B cell (primary cell): Measurements from ENCODE around the gene ZBTB48. TPM values are rescaled to one million over a fixed set of nuclear protein-coding genes. Genes with fewer than 3 reads are reported as not detected.

ENCODE experiments used
- ATAC-seq: fragments of 200-7000 bp; cut with Tn5 transposase; one replicate; pipeline ENCODE4 v1.10.0; 2021; ENCODE audit warnings: low read depth, mild to moderate bottlenecking, moderate number of reproducible peaks, moderate library complexity
- CTCF ChIA-PET: fragments of 350-600 bp; sonication (Branson Sonifier 250); formaldehyde crosslinking; loops from one replicate; lab custom pipeline; 2021; ENCODE audit warnings: antibody characterized with exemption, inconsistent platforms; lab: Charles Lee
- POLR2A ChIA-PET: fragments of 350-600 bp; sonication (Branson Sonifier 250); formaldehyde crosslinking; loops from one replicate; lab custom pipeline; 2021; ENCODE audit warnings: antibody characterized with exemption; lab: Charles Lee
- DNase-seq: peaks from one replicate; pipeline ENCODE4 v3.0.0; 2013
- H2AFZ ChIP-seq: 2 replicates; pipeline ENCODE4 v1.6.1; 2012; ENCODE audit warnings: mild to moderate bottlenecking, low read depth, low read length; ENCODE audit not compliant: insufficient read depth, poor library complexity, severe bottlenecking
- H3K27ac ChIP-seq, 2 donors: 1 replicate in 1 of 2; 2 replicates in 1 of 2; pipeline ENCODE4 v1.5.1; 2012 to 2013; ENCODE audit warnings: low read length in 2 of 2, mild to moderate bottlenecking in 2 of 2, moderate library complexity in 1 of 2
- H3K27me3 ChIP-seq, 4 experiments: fragments of 200-600 bp in 1 of 4; sonication (generic) in 1 of 4; replicated peaks in 1 of 4; 1 replicate in 2 of 4; 2 replicates in 2 of 4; pipeline versions ENCODE4 v1.6.1 to v1.7.0; 2013 to 2016; ENCODE audit warnings: low read length in 3 of 4, mild to moderate bottlenecking in 2 of 4, mixed read lengths in 1 of 4, moderate library complexity in 1 of 4; ENCODE audit not compliant: insufficient read depth in 4 of 4, control insufficient read depth in 3 of 4; ENCODE audit errors: control extremely low read depth in 1 of 4
- H3K36me3 ChIP-seq, 2 experiments: replicated peaks in 1 of 2; 1 replicate in 1 of 2; 2 replicates in 1 of 2; pipeline versions ENCODE4 v1.6.1 to v1.7.1; 2013; ENCODE audit warnings: low read length in 1 of 2; ENCODE audit not compliant: insufficient read depth in 2 of 2, control insufficient read depth in 1 of 2; ENCODE audit errors: control extremely low read depth in 1 of 2, extremely low read depth in 1 of 2
- H3K4me1 ChIP-seq, 2 donors: fragments of 200-600 bp in 1 of 2; sonication (generic) in 1 of 2; 1 replicate in 1 of 2; 2 replicates in 1 of 2; pipeline versions ENCODE4 v1.5.1 to v1.6.1; 2013 to 2017; ENCODE audit warnings: low read length in 2 of 2; ENCODE audit not compliant: control insufficient read depth in 2 of 2, insufficient read depth in 2 of 2
- H3K4me2 ChIP-seq: replicated peaks from 2 replicates; pipeline ENCODE3; 2012; ENCODE audit warnings: mild to moderate bottlenecking, low read depth, low read length; ENCODE audit not compliant: poor library complexity, severe bottlenecking
- H3K4me3 ChIP-seq, 5 experiments: fragments of 200-600 bp in 1 of 5; sonication (generic) in 1 of 5; 1 replicate in 3 of 5; 2 replicates in 2 of 5; pipeline versions ENCODE4 v1.5.1 to v1.7.0; 2011 to 2016; ENCODE audit warnings: low read length in 4 of 5, mild to moderate bottlenecking in 4 of 5, low read depth in 2 of 5, control low read depth in 1 of 5, moderate library complexity in 1 of 5; ENCODE audit not compliant: insufficient read depth in 1 of 5; ENCODE audit errors: control extremely low read depth in 1 of 5, extremely low read depth in 1 of 5
- H3K79me2 ChIP-seq: fragments of 200-600 bp; sonication (generic); one replicate; pipeline ENCODE4 v1.6.0; 2016; ENCODE audit warnings: low read length; ENCODE audit not compliant: control insufficient read depth, insufficient read depth
- H3K9ac ChIP-seq: fragments of 200-600 bp; sonication (generic); 2 replicates; pipeline ENCODE4 v1.6.1; 2017; ENCODE audit warnings: mild to moderate bottlenecking, low read length, moderate library complexity
- H3K9me3 ChIP-seq, 3 donors: one replicate each; pipeline versions ENCODE4 v1.6.1 to v1.7.1; 2013; ENCODE audit warnings: low read length in 2 of 3; ENCODE audit not compliant: control insufficient read depth in 2 of 3, insufficient read depth in 1 of 3; ENCODE audit errors: control extremely low read depth in 1 of 3
- H4K20me1 ChIP-seq: 2 replicates; pipeline ENCODE4 v1.6.0; 2012; ENCODE audit warnings: mild to moderate bottlenecking, low read length; ENCODE audit not compliant: insufficient read depth, control insufficient read depth, poor library complexity, severe bottlenecking
- H3K27ac Mint-ChIP-seq: one replicate; pipeline ENCODE4 v1.8.0; 2021; ENCODE audit warnings: mixed read lengths
- H3K27me3 Mint-ChIP-seq: one replicate; pipeline ENCODE4 v1.8.0; 2021; ENCODE audit warnings: mixed read lengths
- H3K4me1 Mint-ChIP-seq: one replicate; pipeline ENCODE4 v1.8.0; 2021; ENCODE audit warnings: mixed read lengths
- H3K4me3 Mint-ChIP-seq: one replicate; pipeline ENCODE4 v1.8.0; 2021; ENCODE audit warnings: mixed read lengths
- H3K9me3 Mint-ChIP-seq: one replicate; pipeline ENCODE4 v1.8.0; 2022; ENCODE audit warnings: mixed read lengths; ENCODE audit not compliant: insufficient read depth
- EZH2 ChIP-seq: IDR thresholded peaks from 2 replicates; pipeline ENCODE4 v1.6.1; 2012; ENCODE audit warnings: borderline replicate concordance, low read depth, mild to moderate bottlenecking, moderate library complexity, low read length; ENCODE audit not compliant: insufficient read depth, poor library complexity, severe bottlenecking
- WGBS: methylation state at CpG from one replicate; pipeline ENCODE4 v1.1.5; 2013; ENCODE audit warnings: missing lambda C conversion rate; ENCODE audit not compliant: insufficient coverage; 5-methylcytosine and 5-hydroxymethylcytosine counted together
- intact Hi-C: fragments of 100-400 bp; cut with micrococcal nuclease; formaldehyde crosslinking; loops from one replicate; pipeline ENCODE4 v1.10.0; 2022
- polyA plus RNA-seq: library from polyadenylated mRNA; depleted of rRNA; stranded (reverse); fragments of >200 nt; gene quantifications from 2 replicates; pipeline ENCODE4 v1.2.3, GENCODE V29; 2012
- total RNA-seq, 2 donors: library from RNA; stranded (reverse); fragments of 120-200 nt in 1 of 2; gene quantifications; 1 replicate in 1 of 2; 2 replicates in 1 of 2; pipeline versions ENCODE4 v1.2.3 to v1.2.4, GENCODE V29; 2013 to 2022
- TF ChIP-seq, protein P1 (sequence below): fragments of 200-600 bp; IDR thresholded peaks from one replicate; pipeline ENCODE4 v1.8.0; 2022; ENCODE audit warnings: antibody characterized with exemption, mild to moderate bottlenecking

ZBTB48 gene
- total and polyA plus RNA-seq, 2 donors (not counting 1 experiment from before 2014, with no cell fraction given): 65.6 to 100 TPM

DNA sequence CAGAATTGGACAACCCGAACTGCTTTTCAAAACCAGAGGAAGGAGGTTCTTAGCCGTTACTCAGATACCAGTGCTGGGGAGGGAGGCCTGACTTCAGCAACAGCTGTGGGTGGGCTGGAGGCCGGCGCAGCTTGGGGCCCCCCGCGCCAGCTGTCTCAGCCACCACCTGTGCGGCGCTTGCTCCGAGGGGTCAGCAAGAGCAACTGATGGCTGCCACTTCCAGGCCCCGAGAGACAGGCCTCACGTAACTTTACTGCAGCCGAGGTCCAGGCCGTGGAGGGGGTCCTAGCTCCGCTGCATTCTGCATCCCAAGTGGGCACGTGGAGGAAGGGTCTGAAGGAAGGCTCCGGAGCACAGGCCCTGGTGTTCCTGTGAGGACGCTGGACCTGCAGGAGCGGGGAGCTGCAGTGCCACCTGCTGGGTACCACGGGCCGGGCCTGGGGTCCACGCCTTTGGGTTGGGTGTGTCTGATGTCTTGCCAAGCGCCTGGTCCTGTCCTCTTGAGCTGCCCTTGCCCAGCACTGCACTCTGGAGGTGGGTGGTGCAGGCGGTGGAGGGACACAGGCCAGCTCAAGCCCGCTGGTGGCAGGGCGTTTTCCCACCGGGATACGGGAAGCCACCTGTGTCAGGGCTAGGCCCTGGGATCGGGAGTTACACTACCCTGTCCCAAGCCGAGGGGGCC lies 54.7 kb downstream of the ZBTB48 start:
- peak; percentile 47 for DNase-seq
- H3K9me3 Mint-ChIP-seq: no peaks in the 10 kb centered on the region
- Histone ChIP-seq H3K9me3 (no peaks in the 10 kb centered on the region), H3K79me2 (peaks cover 3% of the 10 kb centered on the region), H3K9ac (no peak overlapping the region), H3K4me1 (no peaks in the 10 kb centered on the region), H3K4me3 (no peak overlapping the region), H3K36me3 (peaks cover 1 to 57% of the 10 kb centered on the region in 2 experiments), H2AFZ (no peak overlapping the region), H3K27ac (no peak overlapping the region), H3K4me2 (no peak overlapping the region), H3K27me3 (no peaks in the 10 kb centered on the region), H4K20me1 (peaks cover 7% of the 10 kb centered on the region)
- H3K27me3 Mint-ChIP-seq: no peaks in the 10 kb centered on the region
- TF ChIP-seq EZH2: no peak
- TF ChIP-seq, protein P1, sequence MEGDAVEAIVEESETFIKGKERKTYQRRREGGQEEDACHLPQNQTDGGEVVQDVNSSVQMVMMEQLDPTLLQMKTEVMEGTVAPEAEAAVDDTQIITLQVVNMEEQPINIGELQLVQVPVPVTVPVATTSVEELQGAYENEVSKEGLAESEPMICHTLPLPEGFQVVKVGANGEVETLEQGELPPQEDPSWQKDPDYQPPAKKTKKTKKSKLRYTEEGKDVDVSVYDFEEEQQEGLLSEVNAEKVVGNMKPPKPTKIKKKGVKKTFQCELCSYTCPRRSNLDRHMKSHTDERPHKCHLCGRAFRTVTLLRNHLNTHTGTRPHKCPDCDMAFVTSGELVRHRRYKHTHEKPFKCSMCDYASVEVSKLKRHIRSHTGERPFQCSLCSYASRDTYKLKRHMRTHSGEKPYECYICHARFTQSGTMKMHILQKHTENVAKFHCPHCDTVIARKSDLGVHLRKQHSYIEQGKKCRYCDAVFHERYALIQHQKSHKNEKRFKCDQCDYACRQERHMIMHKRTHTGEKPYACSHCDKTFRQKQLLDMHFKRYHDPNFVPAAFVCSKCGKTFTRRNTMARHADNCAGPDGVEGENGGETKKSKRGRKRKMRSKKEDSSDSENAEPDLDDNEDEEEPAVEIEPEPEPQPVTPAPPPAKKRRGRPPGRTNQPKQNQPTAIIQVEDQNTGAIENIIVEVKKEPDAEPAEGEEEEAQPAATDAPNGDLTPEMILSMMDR: peak; percentile 30
- 85% methylated on average over 29 of the region's 29 CpGs for WGBS
- intact Hi-C loops: no loop called here
- POLR2A ChIA-PET: interaction anchor here (0.6 kb wide), 1 partner anchor 31 kb away, joined by 3 read pairs; no protein-coding TSS in a partner anchor
- H3K4me3 Mint-ChIP-seq: no peak overlapping the region
- CTCF ChIA-PET: interaction anchor here (0.9 to 2.2 kb wide), 4 partner anchors 11 to 151 kb away, joined by 3 to 7 read pairs (median 6); partner anchors contain the start of genes NOL9 and TAS1R1
- no peak overlapping the region for H3K27ac Mint-ChIP-seq
- ATAC-seq: peak; percentile 28
- H3K4me1 Mint-ChIP-seq: peaks cover under 1% of the 10 kb centered on the region
